ENCODE results near the gene OR4B1. TPM values are rescaled to one million over a fixed set of nuclear protein-coding genes. Genes with fewer than 3 reads are reported as not detected.
"Not testable (repeated sequence)": the region's sequence is repeated elsewhere in the genome, so short reads cannot be mapped to it uniquely, and the experiment has no call there.

The OR4B1 gene
- total RNA-seq, 4 donors from 2014 or later: not detected

DNA sequence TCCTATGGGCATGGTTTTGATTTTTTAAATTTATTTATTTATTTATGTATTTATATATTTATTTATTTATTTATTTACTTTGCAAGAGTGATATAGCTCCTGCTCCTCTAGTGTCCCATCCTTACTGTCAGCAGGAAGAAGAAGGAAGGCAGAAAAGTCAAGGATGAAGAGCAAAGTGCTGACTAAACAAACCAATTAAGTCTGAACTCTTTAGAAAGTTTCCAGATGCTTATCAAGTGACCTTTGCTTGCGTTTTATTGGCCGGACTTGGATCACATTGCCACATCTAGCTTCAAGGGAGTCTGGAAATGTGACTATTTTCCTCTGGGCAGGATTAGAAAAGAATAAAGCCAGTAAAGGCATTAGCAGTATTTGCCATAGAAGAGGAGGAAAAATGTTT is 8.7 kb upstream of the OR4B1 start:
- no peak for TF ChIP-seq CTCF (IDR thresholded peaks at IDR 0.05)
- ATAC-seq (ENCODE audit: low FRiP score): no peak
- DNase-seq (ENCODE audit: low spot score): no peak

DNA sequence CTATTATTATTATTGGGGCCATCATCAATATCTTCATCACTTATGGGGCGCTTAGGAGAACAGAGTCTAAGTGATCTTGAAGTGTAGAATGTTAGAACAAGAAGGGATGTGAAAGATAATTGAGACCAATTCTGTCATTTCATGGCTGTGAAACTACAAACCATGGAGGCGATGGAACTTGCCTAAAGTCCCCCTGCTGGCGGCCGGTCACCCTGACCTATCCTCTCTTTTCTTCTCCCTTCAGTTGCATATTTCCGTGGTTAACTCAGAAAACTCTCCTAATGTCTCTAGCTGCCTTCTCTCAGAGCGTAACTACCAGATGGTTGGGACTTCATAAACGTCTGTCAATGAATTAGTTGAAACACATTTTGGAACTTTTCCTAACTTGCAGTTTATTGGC is 6.6 kb upstream of the OR4B1 start:
- no peak for ATAC-seq (ENCODE audit: low FRiP score)
- TF ChIP-seq CTCF (IDR thresholded peaks at IDR 0.05): no peak
- DNase-seq (ENCODE audit: low spot score): no peak

DNA sequence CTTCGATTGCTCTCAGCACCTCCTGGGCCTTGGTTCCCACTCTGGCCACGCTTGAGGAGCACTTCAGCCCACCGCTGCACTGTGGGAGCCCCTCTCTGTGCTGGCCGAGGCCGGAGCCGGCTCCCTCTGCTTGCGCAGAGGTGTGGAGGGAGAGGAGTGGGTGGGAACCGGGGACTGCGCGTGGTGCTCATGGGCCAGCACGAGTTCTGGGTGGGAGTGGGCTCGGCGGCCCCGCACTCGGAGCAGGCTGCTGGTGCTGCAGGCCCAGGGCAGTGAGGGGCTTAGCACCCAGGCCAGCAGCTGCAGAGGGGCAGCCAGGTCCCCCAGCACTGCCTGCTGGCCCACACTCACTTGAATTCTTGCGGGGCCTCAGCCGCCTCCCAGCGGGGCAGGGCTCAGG is 12.2 kb downstream of the OR4B1 start:
- TF ChIP-seq CTCF (IDR thresholded peaks at IDR 0.05): no peak
- ATAC-seq (ENCODE audit: low FRiP score): no peak

GRCh38 chr11:48230057-48230456 is 13.4 kb downstream of the OR4B1 start:
- not testable (repeated sequence) for DNase-seq (ENCODE audit: low spot score); ATAC-seq (ENCODE audit: low FRiP score)

More for the DNA sequence above, 12.2 kb downstream of the OR4B1 start:
- no peak for DNase-seq (ENCODE audit: low spot score)

DNA sequence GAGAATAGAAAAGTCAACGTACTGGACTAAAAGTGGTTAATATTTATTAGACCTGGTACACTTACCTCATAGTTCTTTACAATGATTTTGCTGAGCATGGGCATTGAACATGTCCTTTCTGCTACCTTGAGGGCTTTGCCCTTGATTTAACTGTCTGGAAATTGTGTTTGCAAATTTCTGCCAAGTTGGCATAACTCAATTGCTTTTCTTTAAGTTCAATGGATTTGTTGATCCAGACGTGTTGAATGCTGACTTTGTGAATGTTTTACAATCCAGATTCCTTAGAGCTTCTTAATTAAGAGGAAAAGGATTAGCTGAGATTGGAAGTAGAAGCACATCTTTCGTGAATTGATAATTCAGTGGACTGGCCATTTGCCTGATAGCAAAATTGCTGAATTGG is 21.1 kb downstream of the OR4B1 start:
- DNase-seq (ENCODE audit: low spot score) (no peak), ATAC-seq (ENCODE audit: low FRiP score) (no peak)
- no peak for TF ChIP-seq CTCF (IDR thresholded peaks at IDR 0.05)

- no peak for DNase-seq (ENCODE audit: low spot score)
- TF ChIP-seq CTCF (IDR thresholded peaks at IDR 0.05): no peak
- no peak for ATAC-seq (ENCODE audit: low FRiP score)
These were observed 25.9 kb downstream of the OR4B1 start for GRCh38 chr11:48242501-48242900.

- TF ChIP-seq CTCF (IDR thresholded peaks at IDR 0.05): no peak
- no peak for DNase-seq (ENCODE audit: low spot score)
These were observed 28.2 kb downstream of the OR4B1 start, which contains the start of gene OR4X2 for GRCh38 chr11:48244804-48245203. TSS of gene OR4X2 (plus strand) at chr11:48245104. CDS start at chr11:48245104, 0 bp downstream.

DNA sequence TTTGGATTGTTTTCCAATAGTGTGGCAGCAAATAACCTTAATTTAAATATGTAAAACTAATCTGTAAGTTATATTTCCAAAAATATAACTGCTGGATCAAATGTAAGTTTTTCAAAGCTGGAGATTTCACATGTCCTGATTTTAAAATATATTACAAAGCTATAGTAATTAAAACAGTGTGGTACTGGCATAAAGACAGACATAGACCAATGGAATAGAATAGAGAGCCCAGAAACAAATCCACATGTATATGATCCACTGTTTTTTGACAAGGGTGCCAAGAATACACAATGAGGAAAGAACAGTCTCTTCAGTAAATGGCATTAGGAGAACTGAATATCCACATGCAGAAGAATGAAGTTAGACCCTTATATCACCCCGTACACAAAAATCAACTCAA is 32.3 kb downstream of the OR4B1 start:
- DNase-seq (ENCODE audit: low spot score) (no peak), ATAC-seq (ENCODE audit: low FRiP score) (no peak)
- TF ChIP-seq CTCF (IDR thresholded peaks at IDR 0.05): no peak

More at GRCh38 chr11:48244804-48245203, 28.2 kb downstream of the OR4B1 start, which contains the start of gene OR4X2:
- no peak for ATAC-seq (ENCODE audit: low FRiP score)

Measured in omental fat pad (tissue), 4 donors.